Activated naive CD4-positive, alpha-beta T cell treated with anti-CD3 and anti-CD28 coated beads, Interleukin-2, amount 10 ng/mL, durations not matched to agents 7 days and 5 days (primary cell): ENCODE results near the gene TOP3A.
"Not testable (repeated sequence)": the region's sequence is repeated elsewhere in the genome, so short reads cannot be mapped to it uniquely, and the experiment has no call there.

Source experiments
- CTCF ChIA-PET: fragments of 350-600 bp; sonication (Branson Sonifier 250); formaldehyde crosslinking; loops from one replicate; lab custom pipeline; 2021; ENCODE audit warnings: antibody characterized with exemption; lab: Charles Lee
- DNase-seq: peaks from one replicate; pipeline ENCODE4 v3.0.0-alpha.2; 2020
- H3K27ac Mint-ChIP-seq: one replicate; pipeline ENCODE4 v1.8.0; 2021; ENCODE audit warnings: mild to moderate bottlenecking, moderate library complexity, mixed read lengths
- H3K27me3 Mint-ChIP-seq: one replicate; pipeline ENCODE4 v1.8.0; 2021; ENCODE audit warnings: mild to moderate bottlenecking, mixed read lengths
- H3K36me3 Mint-ChIP-seq: one replicate; pipeline ENCODE4 v1.8.0; 2021; ENCODE audit warnings: mixed read lengths
- H3K4me1 Mint-ChIP-seq: one replicate; pipeline ENCODE4 v1.8.0; 2021; ENCODE audit warnings: mixed read lengths
- H3K4me3 Mint-ChIP-seq: one replicate; pipeline ENCODE4 v1.8.0; 2021; ENCODE audit warnings: mild to moderate bottlenecking, moderate library complexity, mixed read lengths
- H3K9me3 Mint-ChIP-seq: one replicate; pipeline ENCODE4 v1.8.0; 2021; ENCODE audit warnings: mixed read lengths

TOP3A gene

GRCh38 chr17:18314731-18315561 lies at the start of gene TOP3A, which contains the start of gene SMCR8:
TSS of gene TOP3A (minus strand) at chr17:18314994. CDS start at chr17:18314778, 216 bp downstream.
TSS of gene SMCR8 (plus strand) at chr17:18315293. CDS start at chr17:18315790, 497 bp downstream.
- Mint-ChIP-seq H3K4me1 (peaks cover 82% of the 10 kb centered on the region), H3K9me3 (no peaks in the 10 kb centered on the region), H3K27me3 (no peaks in the 10 kb centered on the region), H3K27ac (peak within 1 kb of the TSS; percentile 99), H3K36me3 (peaks cover 51% of the 10 kb centered on the region), H3K4me3 (peak within 1 kb of the TSS; percentile 89)
- DNase-seq = peak; percentile 99
- CTCF ChIA-PET = no interaction called here

- no peak for DNase-seq
- Mint-ChIP-seq H3K36me3 (peaks cover 5% of the 10 kb centered on the region), H3K4me3 (peak overlapping the region; percentile 26), H3K27me3 (peaks cover 19% of the 10 kb centered on the region), H3K9me3 (no peaks in the 10 kb centered on the region), H3K27ac (no peak overlapping the region), H3K4me1 (peaks cover 27% of the 10 kb centered on the region)
- CTCF ChIA-PET = no interaction called here
Measured at GRCh38 chr17:18364166-18364565, 49.4 kb upstream of the TOP3A start.

GRCh38 chr17:18363101-18364049 lies 48.6 kb upstream of the TOP3A start, which contains the start of gene SHMT1:
TSS of gene SHMT1 (minus strand) at chr17:18363550. CDS start at chr17:18355981, 7,569 bp downstream.
- Mint-ChIP-seq H3K9me3 (no peaks in the 10 kb centered on the region), H3K27me3 (peaks cover 11% of the 10 kb centered on the region), H3K4me3 (peak within 1 kb of the TSS; percentile 94), H3K27ac (peak within 1 kb of the TSS; percentile 88), H3K4me1 (peaks cover 27% of the 10 kb centered on the region), H3K36me3 (peaks cover 5% of the 10 kb centered on the region)
- CTCF ChIA-PET = interaction anchor here (1.1 kb wide), 1 partner anchor 177 kb away, joined by 3 read pairs; no protein-coding TSS in a partner anchor
- peak; percentile 95 for DNase-seq

- H3K36me3 Mint-ChIP-seq = peaks cover 5% of the 10 kb centered on the region
Measured at GRCh38 chr17:18362698-18363100, 47.9 kb upstream of the TOP3A start.

GRCh38 chr17:18361837-18362697 lies 47.3 kb upstream of the TOP3A start:
- H3K36me3 Mint-ChIP-seq = peaks cover 5% of the 10 kb centered on the region
- peak overlapping the region; percentile 83 for H3K27ac Mint-ChIP-seq
- H3K4me3 Mint-ChIP-seq = peak overlapping the region; percentile 94
- H3K9me3 Mint-ChIP-seq = no peaks in the 10 kb centered on the region
- DNase-seq = no peak
- CTCF ChIA-PET = interaction anchor here (1.1 to 1.2 kb wide), 2 partner anchors 42 to 176 kb away, joined by 3 to 4 read pairs; no protein-coding TSS in a partner anchor
- no peaks in the 10 kb centered on the region for H3K27me3 Mint-ChIP-seq
- peaks cover 27% of the 10 kb centered on the region for H3K4me1 Mint-ChIP-seq

More at GRCh38 chr17:18362698-18363100, 47.9 kb upstream of the TOP3A start:
- DNase-seq = peak; percentile 30
- Mint-ChIP-seq H3K9me3 (no peaks in the 10 kb centered on the region), H3K27me3 (peaks cover 4% of the 10 kb centered on the region), H3K27ac (peak overlapping the region; percentile 83), H3K4me3 (peak overlapping the region; percentile 94), H3K4me1 (peaks cover 27% of the 10 kb centered on the region)
- CTCF ChIA-PET = interaction anchor here (1.1 to 1.2 kb wide), 2 partner anchors 43 to 177 kb away, joined by 3 to 4 read pairs; no protein-coding TSS in a partner anchor

- DNase-seq = no peak
- Mint-ChIP-seq H3K9me3 (no peaks in the 10 kb centered on the region), H3K4me3 (no peak overlapping the region), H3K4me1 (peaks cover 27% of the 10 kb centered on the region), H3K36me3 (peaks cover 10% of the 10 kb centered on the region), H3K27me3 (no peaks in the 10 kb centered on the region), H3K27ac (no peak overlapping the region)
- CTCF ChIA-PET = interaction anchor here (0.7 kb wide), 1 partner anchor 10 kb away, joined by 3 read pairs; no protein-coding TSS in a partner anchor
Measured at GRCh38 chr17:18360518-18360917, 45.7 kb upstream of the TOP3A start.

GRCh38 chr17:18356624-18357023 lies 41.8 kb upstream of the TOP3A start:
- CTCF ChIA-PET = no interaction called here
- peaks cover 20% of the 10 kb centered on the region for H3K36me3 Mint-ChIP-seq
- H3K9me3 Mint-ChIP-seq = no peaks in the 10 kb centered on the region

GRCh38 chr17:18353541-18353940 lies 38.7 kb upstream of the TOP3A start:
- no peak for DNase-seq
- H3K27ac Mint-ChIP-seq = no peak overlapping the region
- H3K4me3 Mint-ChIP-seq = no peak overlapping the region
- no peaks in the 10 kb centered on the region for H3K27me3 Mint-ChIP-seq
- no peaks in the 10 kb centered on the region for H3K9me3 Mint-ChIP-seq
- peaks cover 20% of the 10 kb centered on the region for H3K36me3 Mint-ChIP-seq
- H3K4me1 Mint-ChIP-seq = no peaks in the 10 kb centered on the region
- CTCF ChIA-PET = no interaction called here

More at GRCh38 chr17:18356624-18357023, 41.8 kb upstream of the TOP3A start:
- Mint-ChIP-seq H3K4me1 (peaks cover 8% of the 10 kb centered on the region), H3K27ac (no peak overlapping the region), H3K27me3 (no peaks in the 10 kb centered on the region), H3K4me3 (no peak overlapping the region)
- no peak for DNase-seq

GRCh38 chr17:18344021-18344420 lies 29.2 kb upstream of the TOP3A start:
- peaks cover 50% of the 10 kb centered on the region for H3K36me3 Mint-ChIP-seq
- no peak overlapping the region for H3K27ac Mint-ChIP-seq
- H3K9me3 Mint-ChIP-seq = no peaks in the 10 kb centered on the region
- no peaks in the 10 kb centered on the region for H3K27me3 Mint-ChIP-seq
- no peak for DNase-seq
- CTCF ChIA-PET = no interaction called here
- no peak overlapping the region for H3K4me3 Mint-ChIP-seq
- peaks cover 4% of the 10 kb centered on the region for H3K4me1 Mint-ChIP-seq

- H3K27me3 Mint-ChIP-seq = no peaks in the 10 kb centered on the region
- H3K9me3 Mint-ChIP-seq = no peaks in the 10 kb centered on the region
- H3K36me3 Mint-ChIP-seq = peaks cover 45% of the 10 kb centered on the region
- CTCF ChIA-PET = no interaction called here
- H3K27ac Mint-ChIP-seq = no peak overlapping the region
- DNase-seq = no peak
- no peak overlapping the region for H3K4me3 Mint-ChIP-seq
- H3K4me1 Mint-ChIP-seq = peaks cover 4% of the 10 kb centered on the region
Measured at GRCh38 chr17:18339933-18340332, 25.1 kb upstream of the TOP3A start.

GRCh38 chr17:18338158-18338557 lies 23.4 kb upstream of the TOP3A start:
- peaks cover 38% of the 10 kb centered on the region for H3K36me3 Mint-ChIP-seq
- H3K4me1 Mint-ChIP-seq, H3K4me3 Mint-ChIP-seq, DNase-seq, H3K9me3 Mint-ChIP-seq, H3K27ac Mint-ChIP-seq, CTCF ChIA-PET, H3K27me3 Mint-ChIP-seq: not testable (repeated sequence)

GRCh38 chr17:18332909-18333489 lies 18.2 kb upstream of the TOP3A start:
- Mint-ChIP-seq H3K4me3 (no peak overlapping the region), H3K36me3 (peaks cover 30% of the 10 kb centered on the region), H3K9me3 (no peaks in the 10 kb centered on the region), H3K27ac (peak overlapping the region; percentile 45), H3K4me1 (peaks cover 9% of the 10 kb centered on the region), H3K27me3 (no peaks in the 10 kb centered on the region)
- no peak for DNase-seq
- CTCF ChIA-PET = interaction anchor here (1.0 kb wide), 1 partner anchor 25 kb away, joined by 3 read pairs; no protein-coding TSS in a partner anchor

- H3K27me3 Mint-ChIP-seq = no peaks in the 10 kb centered on the region
- peaks cover 9% of the 10 kb centered on the region for H3K4me1 Mint-ChIP-seq
- H3K4me3 Mint-ChIP-seq = no peak overlapping the region
- CTCF ChIA-PET = interaction anchor here (1.0 kb wide), 1 partner anchor 26 kb away, joined by 3 read pairs; no protein-coding TSS in a partner anchor
- peaks cover 26% of the 10 kb centered on the region for H3K36me3 Mint-ChIP-seq
- peak overlapping the region; percentile 35 for H3K27ac Mint-ChIP-seq
- DNase-seq = no peak
- no peaks in the 10 kb centered on the region for H3K9me3 Mint-ChIP-seq
Measured at GRCh38 chr17:18331879-18332278, 17.1 kb upstream of the TOP3A start.
